ENCODE data around the gene GGCT.

GGCT gene

GRCh38 chr7:30548845-30549244 is 44.2 kb upstream of the GGCT start:
- TF ChIP-seq RARB (CRISPR knock-in tag; IDR thresholded peaks at IDR 0.05) = no peak
- TF ChIP-seq ESRRG (CRISPR knock-in tag; IDR thresholded peaks at IDR 0.05) = no peak
- TF ChIP-seq ZNF565 (CRISPR knock-in tag; conservative IDR thresholded peaks at IDR 0.05; ENCODE audit: low read depth) = no peak
- TF ChIP-seq TSHZ2 (CRISPR knock-in tag; IDR thresholded peaks at IDR 0.05) = no peak
- no peak for TF ChIP-seq CREB5 (CRISPR knock-in tag; IDR thresholded peaks at IDR 0.05; ENCODE audit: low read depth)
- no peak for TF ChIP-seq PATZ1 (CRISPR knock-in tag; IDR thresholded peaks at IDR 0.05; ENCODE audit: borderline replicate concordance)
- no peak for TF ChIP-seq ZC3H10 (CRISPR knock-in tag; IDR thresholded peaks at IDR 0.05)
- TF ChIP-seq BACH2 (CRISPR knock-in tag; IDR thresholded peaks at IDR 0.05; ENCODE audit: borderline replicate concordance) = no peak
- no peak for TF ChIP-seq POU6F1 (CRISPR knock-in tag; IDR thresholded peaks at IDR 0.05; ENCODE audit: borderline replicate concordance, low read depth)
- TF ChIP-seq OSR1 (CRISPR knock-in tag; IDR thresholded peaks at IDR 0.05) = no peak
- no peak for TF ChIP-seq ZNF8 (CRISPR knock-in tag; IDR thresholded peaks at IDR 0.05)
- no peak for TF ChIP-seq ZFP3 (CRISPR knock-in tag; IDR thresholded peaks at IDR 0.05)
- TF ChIP-seq SNAI2 (CRISPR knock-in tag; IDR thresholded peaks at IDR 0.05) = no peak
- TF ChIP-seq CSRNP3 (CRISPR knock-in tag; IDR thresholded peaks at IDR 0.05) = no peak
- no peak for TF ChIP-seq ARNTL (CRISPR knock-in tag; IDR thresholded peaks at IDR 0.05; ENCODE audit: borderline replicate concordance, low read depth)
- peak; percentile 89 for ATAC-seq

GRCh38 chr7:30546596-30546995 is 42.0 kb upstream of the GGCT start:
- TF ChIP-seq RARB (CRISPR knock-in tag; IDR thresholded peaks at IDR 0.05) (no peak), ZC3H10 (CRISPR knock-in tag; IDR thresholded peaks at IDR 0.05) (no peak), ZNF565 (CRISPR knock-in tag; conservative IDR thresholded peaks at IDR 0.05; ENCODE audit: low read depth) (no peak), TSHZ2 (CRISPR knock-in tag; IDR thresholded peaks at IDR 0.05) (no peak), CREB5 (CRISPR knock-in tag; IDR thresholded peaks at IDR 0.05; ENCODE audit: low read depth) (no peak), ZFP30 (CRISPR knock-in tag; IDR thresholded peaks at IDR 0.05) (no peak), CSDC2 (CRISPR knock-in tag; IDR thresholded peaks at IDR 0.05) (no peak), POU6F1 (CRISPR knock-in tag; IDR thresholded peaks at IDR 0.05; ENCODE audit: borderline replicate concordance, low read depth) (no peak), CSRNP3 (CRISPR knock-in tag; IDR thresholded peaks at IDR 0.05) (no peak), TCF4 (CRISPR knock-in tag; IDR thresholded peaks at IDR 0.05; ENCODE audit: borderline replicate concordance) (no peak), ZNF70 (CRISPR knock-in tag; IDR thresholded peaks at IDR 0.05) (no peak)
- no peak for ATAC-seq

All from SK-N-SH treated with all-trans-retinoic acid at 6 μM for 48 hours (cell line).